ENCODE data around the gene C16orf74.

C16orf74 gene

GRCh38 chr16:85777583-85778310, 26.9 kb upstream of the C16orf74 start:
- H3K4me2 ChIP-seq (ENCODE audit: low read depth, low read length): no peak overlapping the region
- no peak for DNase-seq
- TF ChIP-seq EZH2phosphoT487 (IDR thresholded peaks at IDR 0.05; ENCODE audit: low read length) (no peak), CTCF (IDR thresholded peaks at IDR 0.05; ENCODE audit: low read length) (no peak), EZH2 (optimal IDR thresholded peaks at IDR 0.05; ENCODE audit: low read depth, low read length) (no peak)

GRCh38 chr16:85774811-85775210, 23.9 kb upstream of the C16orf74 start:
- Histone ChIP-seq H3K4me3 (ENCODE audit: low read length) (no peak overlapping the region), H3K36me3 (replicated peaks; ENCODE audit: insufficient read depth, low read length) (no peaks in the 10 kb centered on the region), H3K27ac (ENCODE audit: low read length) (no peak overlapping the region), H3F3A (ENCODE audit: insufficient read depth, low read length) (no peaks in the 10 kb centered on the region), H3K27me3 (replicated peaks; ENCODE audit: insufficient read depth, low read length) (no peaks in the 10 kb centered on the region), H4K20me1 (ENCODE audit: insufficient read depth, low read length) (no peaks in the 10 kb centered on the region), H3K4me2 (ENCODE audit: low read depth, low read length) (no peak overlapping the region), H3K4me1 (ENCODE audit: low read length) (no peaks in the 10 kb centered on the region), H3K9ac (ENCODE audit: low read length) (no peak overlapping the region), H3K79me2 (ENCODE audit: low read length) (no peaks in the 10 kb centered on the region), H3K9me3 (replicated peaks; ENCODE audit: insufficient read depth, low read length) (no peaks in the 10 kb centered on the region), H2AFZ (ENCODE audit: low read length) (no peak overlapping the region), H3K9me2 (replicated peaks; ENCODE audit: insufficient read depth, low read length) (no peaks in the 10 kb centered on the region)
- DNase-seq: no peak
- TF ChIP-seq EZH2 (optimal IDR thresholded peaks at IDR 0.05; ENCODE audit: low read depth, low read length) (no peak), CTCF (IDR thresholded peaks at IDR 0.05; ENCODE audit: low read length) (no peak), EZH2phosphoT487 (IDR thresholded peaks at IDR 0.05; ENCODE audit: low read length) (no peak)

More at GRCh38 chr16:85777583-85778310, 26.9 kb upstream of the C16orf74 start:
- H3K4me3 ChIP-seq (ENCODE audit: low read length): no peak overlapping the region
- no peaks in the 10 kb centered on the region for H3K9me3 ChIP-seq (replicated peaks; ENCODE audit: insufficient read depth, low read length)
- H3K27ac ChIP-seq (ENCODE audit: low read length): no peak overlapping the region
- H3F3A ChIP-seq (ENCODE audit: insufficient read depth, low read length): no peaks in the 10 kb centered on the region
- H3K79me2 ChIP-seq (ENCODE audit: low read length): no peaks in the 10 kb centered on the region
- no peaks in the 10 kb centered on the region for H3K36me3 ChIP-seq (replicated peaks; ENCODE audit: insufficient read depth, low read length)
- H3K4me1 ChIP-seq (ENCODE audit: low read length): no peaks in the 10 kb centered on the region
- no peaks in the 10 kb centered on the region for H3K9me2 ChIP-seq (replicated peaks; ENCODE audit: insufficient read depth, low read length)
- no peaks in the 10 kb centered on the region for H3K27me3 ChIP-seq (replicated peaks; ENCODE audit: insufficient read depth, low read length)
- H3K9ac ChIP-seq (ENCODE audit: low read length): no peak overlapping the region
- H2AFZ ChIP-seq (ENCODE audit: low read length): no peak overlapping the region
- no peaks in the 10 kb centered on the region for H4K20me1 ChIP-seq (ENCODE audit: insufficient read depth, low read length)

- Histone ChIP-seq H3K79me2 (ENCODE audit: low read length) (no peaks in the 10 kb centered on the region), H2AFZ (ENCODE audit: low read length) (no peak overlapping the region), H3K27ac (ENCODE audit: low read length) (no peak overlapping the region), H3F3A (ENCODE audit: insufficient read depth, low read length) (no peaks in the 10 kb centered on the region), H3K4me1 (ENCODE audit: low read length) (no peaks in the 10 kb centered on the region), H3K9me2 (replicated peaks; ENCODE audit: insufficient read depth, low read length) (no peaks in the 10 kb centered on the region), H3K9ac (ENCODE audit: low read length) (no peak overlapping the region), H3K36me3 (replicated peaks; ENCODE audit: insufficient read depth, low read length) (no peaks in the 10 kb centered on the region), H3K27me3 (replicated peaks; ENCODE audit: insufficient read depth, low read length) (no peaks in the 10 kb centered on the region), H3K9me3 (replicated peaks; ENCODE audit: insufficient read depth, low read length) (no peaks in the 10 kb centered on the region), H3K4me3 (ENCODE audit: low read length) (no peak overlapping the region), H3K4me2 (ENCODE audit: low read depth, low read length) (no peak overlapping the region), H4K20me1 (ENCODE audit: insufficient read depth, low read length) (no peaks in the 10 kb centered on the region)
- no peak for TF ChIP-seq EZH2 (optimal IDR thresholded peaks at IDR 0.05; ENCODE audit: low read depth, low read length)
- no peak for TF ChIP-seq EZH2phosphoT487 (IDR thresholded peaks at IDR 0.05; ENCODE audit: low read length)
- TF ChIP-seq CTCF (IDR thresholded peaks at IDR 0.05; ENCODE audit: low read length): no peak
- DNase-seq: no peak
These were observed 23.2 kb upstream of the C16orf74 start for GRCh38 chr16:85774136-85774535.
